ENCODE data around the gene GUCY1A2.

GUCY1A2 gene

GRCh38 chr11:106714199-106714598 lies 304.1 kb downstream of the GUCY1A2 start:
- H3K4me3 ChIP-seq (replicated peaks; ENCODE audit: low read depth, low read length), result no peak overlapping the region
- DNase-seq (ENCODE audit: extremely low read depth, insufficient read length), result no peak
- H3K36me3 ChIP-seq (ENCODE audit: control insufficient read depth, insufficient read depth, low read length), result no peaks in the 10 kb centered on the region
- H3K27me3 ChIP-seq (replicated peaks; ENCODE audit: control insufficient read depth, insufficient read depth, low read length), result no peaks in the 10 kb centered on the region
- TF ChIP-seq CTCF (IDR thresholded peaks at IDR 0.05; ENCODE audit: insufficient read depth, low read length, poor library complexity, severe bottlenecking), result no peak

- TF ChIP-seq CTCF (IDR thresholded peaks at IDR 0.05; ENCODE audit: insufficient read depth, low read length, poor library complexity, severe bottlenecking), result no peak
- DNase-seq (ENCODE audit: extremely low read depth, insufficient read length), result no peak
Measured at GRCh38 chr11:106708348-106708747, 309.9 kb downstream of the GUCY1A2 start.

GRCh38 chr11:106706355-106706754 lies 311.9 kb downstream of the GUCY1A2 start:
- Histone ChIP-seq H3K27me3 (replicated peaks; ENCODE audit: control insufficient read depth, insufficient read depth, low read length) (no peaks in the 10 kb centered on the region), H3K4me3 (replicated peaks; ENCODE audit: low read depth, low read length) (no peak overlapping the region), H3K36me3 (ENCODE audit: control insufficient read depth, insufficient read depth, low read length) (no peaks in the 10 kb centered on the region)
- DNase-seq (ENCODE audit: extremely low read depth, insufficient read length), result no peak
- TF ChIP-seq CTCF (IDR thresholded peaks at IDR 0.05; ENCODE audit: insufficient read depth, low read length, poor library complexity, severe bottlenecking), result no peak

More at GRCh38 chr11:106708348-106708747, 309.9 kb downstream of the GUCY1A2 start:
- H3K4me3 ChIP-seq (replicated peaks; ENCODE audit: low read depth, low read length), result no peak overlapping the region
- H3K27me3 ChIP-seq (replicated peaks; ENCODE audit: control insufficient read depth, insufficient read depth, low read length), result no peaks in the 10 kb centered on the region
- no peaks in the 10 kb centered on the region for H3K36me3 ChIP-seq (ENCODE audit: control insufficient read depth, insufficient read depth, low read length)

GRCh38 chr11:106702805-106703204 lies 315.5 kb downstream of the GUCY1A2 start:
- no peak for DNase-seq (ENCODE audit: extremely low read depth, insufficient read length)
- no peak for TF ChIP-seq CTCF (IDR thresholded peaks at IDR 0.05; ENCODE audit: insufficient read depth, low read length, poor library complexity, severe bottlenecking)
- no peaks in the 10 kb centered on the region for H3K36me3 ChIP-seq (ENCODE audit: control insufficient read depth, insufficient read depth, low read length)

GRCh38 chr11:106697058-106697457 lies 321.2 kb downstream of the GUCY1A2 start:
- Histone ChIP-seq H3K27me3 (replicated peaks; ENCODE audit: control insufficient read depth, insufficient read depth, low read length) (no peaks in the 10 kb centered on the region), H3K36me3 (ENCODE audit: control insufficient read depth, insufficient read depth, low read length) (no peaks in the 10 kb centered on the region), H3K4me3 (replicated peaks; ENCODE audit: low read depth, low read length) (no peak overlapping the region)
- DNase-seq (ENCODE audit: extremely low read depth, insufficient read length), result no peak
- no peak for TF ChIP-seq CTCF (IDR thresholded peaks at IDR 0.05; ENCODE audit: insufficient read depth, low read length, poor library complexity, severe bottlenecking)

More at GRCh38 chr11:106702805-106703204, 315.5 kb downstream of the GUCY1A2 start:
- H3K27me3 ChIP-seq (replicated peaks; ENCODE audit: control insufficient read depth, insufficient read depth, low read length), result no peaks in the 10 kb centered on the region
- H3K4me3 ChIP-seq (replicated peaks; ENCODE audit: low read depth, low read length), result no peak overlapping the region

GRCh38 chr11:106695506-106695905 lies 322.8 kb downstream of the GUCY1A2 start:
- H3K4me3 ChIP-seq (replicated peaks; ENCODE audit: low read depth, low read length), result no peak overlapping the region
- H3K36me3 ChIP-seq (ENCODE audit: control insufficient read depth, insufficient read depth, low read length), result no peaks in the 10 kb centered on the region
- DNase-seq (ENCODE audit: extremely low read depth, insufficient read length), result no peak
- H3K27me3 ChIP-seq (replicated peaks; ENCODE audit: control insufficient read depth, insufficient read depth, low read length), result no peaks in the 10 kb centered on the region
- TF ChIP-seq CTCF (IDR thresholded peaks at IDR 0.05; ENCODE audit: insufficient read depth, low read length, poor library complexity, severe bottlenecking), result no peak
